ENCODE data around the gene GRK6.
"Not testable (repeated sequence)": the region's sequence is repeated elsewhere in the genome, so short reads cannot be mapped to it uniquely, and the experiment has no call there.

Gene GRK6

GRCh38 chr5:177472460-177473442 is 46.3 kb downstream of the GRK6 start:
- peak; percentile 49 for DNase-seq

GRCh38 chr5:177473443-177474001 is 47.0 kb downstream of the GRK6 start, which contains the start of gene DBN1:
TSS of gene DBN1 (minus strand) at chr5:177473634. CDS start at chr5:177473521, 113 bp downstream.
- DNase-seq, result no peak

GRCh38 chr5:177474002-177474476 is 47.6 kb downstream of the GRK6 start:
- no peak for DNase-seq

- no peak for DNase-seq
These were observed 48.5 kb downstream of the GRK6 start for GRCh38 chr5:177474846-177475562.

GRCh38 chr5:177475563-177476427 is 49.3 kb downstream of the GRK6 start:
- no peak for DNase-seq

GRCh38 chr5:177476531-177477233 is 50.2 kb downstream of the GRK6 start:
- no peak for DNase-seq

- no peak for DNase-seq
These were observed 51.4 kb downstream of the GRK6 start for GRCh38 chr5:177477701-177478477.

GRCh38 chr5:177478711-177479646 is 52.5 kb downstream of the GRK6 start:
- DNase-seq, result peak; percentile 65

GRCh38 chr5:177479774-177480173 is 53.3 kb downstream of the GRK6 start:
- no peak for DNase-seq

- no peak for DNase-seq
These were observed 55.9 kb downstream of the GRK6 start for GRCh38 chr5:177482359-177482795.

GRCh38 chr5:177483042-177483441 is 56.6 kb downstream of the GRK6 start:
- DNase-seq, result no peak

GRCh38 chr5:177483994-177484901 is 57.8 kb downstream of the GRK6 start:
- no peak for DNase-seq

GRCh38 chr5:177484902-177485549 is 58.5 kb downstream of the GRK6 start:
- no peak for DNase-seq

GRCh38 chr5:177485753-177486152 is 59.3 kb downstream of the GRK6 start:
- not testable (repeated sequence) for DNase-seq

- DNase-seq, result no peak
These were observed 59.8 kb downstream of the GRK6 start for GRCh38 chr5:177486256-177486655.

- DNase-seq, result no peak
These were observed 60.7 kb downstream of the GRK6 start for GRCh38 chr5:177487144-177487543.

- DNase-seq, result no peak
These were observed 61.5 kb downstream of the GRK6 start for GRCh38 chr5:177487975-177488374.
